HFFc6 (cell line): ENCODE measurements around the gene ANO4. TPM values are rescaled to one million over a fixed set of nuclear protein-coding genes. Genes with fewer than 3 reads are reported as not detected.
A peak's percentile ranks its signal among the peaks of the same experiment; 100 is the strongest.

Experiments
- DNase-seq: peaks from one replicate; pipeline ENCODE4 v3.0.0-alpha.2; 2018
- H3K27ac Mint-ChIP-seq: 2 replicates; pipeline ENCODE4 v1.8.0; 2020; ENCODE audit warnings: mild to moderate bottlenecking, mixed read lengths
- H3K27me3 Mint-ChIP-seq: 2 replicates; pipeline ENCODE4 v1.8.0; 2021; ENCODE audit warnings: mild to moderate bottlenecking, moderate library complexity, mixed read lengths; ENCODE audit not compliant: insufficient read depth
- H3K36me3 Mint-ChIP-seq: 2 replicates; pipeline ENCODE4 v1.8.0; 2021; ENCODE audit warnings: low read depth, mixed read lengths
- H3K4me1 Mint-ChIP-seq: 2 replicates; pipeline ENCODE4 v1.8.0; 2020; ENCODE audit warnings: low read depth, mixed read lengths
- H3K4me3 Mint-ChIP-seq: 2 replicates; pipeline ENCODE4 v1.8.0; 2020; ENCODE audit warnings: mild to moderate bottlenecking, moderate library complexity, mixed read lengths
- H3K9me3 Mint-ChIP-seq: 2 replicates; pipeline ENCODE4 v1.8.0; 2020; ENCODE audit warnings: mild to moderate bottlenecking, mixed read lengths
- CTCF ChIP-seq: fragments of 200-600 bp; sonication (generic); IDR thresholded peaks from 2 replicates; pipeline ENCODE4 v1.5.0; 2021; ENCODE audit warnings: antibody characterized with exemption, mild to moderate bottlenecking
- total RNA-seq, 6 experiments: library from RNA; stranded (reverse); fragmentation: NEBNext Ultra II Directional; extraction: Animal tissue kit (Norgen Biotek cat#: 25700); gene quantifications; 2 replicates in 1 of 6; 3 replicates in 5 of 6; pipeline ENCODE4 v1.2.3, GENCODE V29; 2021

The ANO4 gene
- total RNA-seq, 6 experiments from 2014 or later, result not detected

GRCh38 chr12:100868487-100868886, 73.9 kb downstream of the ANO4 start:
- H3K4me1 Mint-ChIP-seq, result no peaks in the 10 kb centered on the region
- TF ChIP-seq CTCF, result no peak
- no peak overlapping the region for H3K27ac Mint-ChIP-seq
- H3K27me3 Mint-ChIP-seq, result no peaks in the 10 kb centered on the region
- H3K9me3 Mint-ChIP-seq, result peaks cover 29% of the 10 kb centered on the region
- DNase-seq, result no peak
- no peak overlapping the region for H3K4me3 Mint-ChIP-seq
- no peaks in the 10 kb centered on the region for H3K36me3 Mint-ChIP-seq

GRCh38 chr12:100871195-100871734, 76.7 kb downstream of the ANO4 start:
- Mint-ChIP-seq H3K4me3 (no peak overlapping the region), H3K4me1 (no peaks in the 10 kb centered on the region), H3K36me3 (no peaks in the 10 kb centered on the region), H3K27me3 (no peaks in the 10 kb centered on the region), H3K27ac (no peak overlapping the region), H3K9me3 (peaks cover 31% of the 10 kb centered on the region)
- DNase-seq, result no peak
- TF ChIP-seq CTCF, result no peak

- no peaks in the 10 kb centered on the region for H3K4me1 Mint-ChIP-seq
- H3K27me3 Mint-ChIP-seq, result no peaks in the 10 kb centered on the region
- peaks cover 33% of the 10 kb centered on the region for H3K9me3 Mint-ChIP-seq
- no peak for TF ChIP-seq CTCF
- DNase-seq, result no peak
- H3K36me3 Mint-ChIP-seq, result no peaks in the 10 kb centered on the region
- H3K4me3 Mint-ChIP-seq, result no peak overlapping the region
- no peak overlapping the region for H3K27ac Mint-ChIP-seq
Observed at GRCh38 chr12:100875156-100875555, 80.6 kb downstream of the ANO4 start.

GRCh38 chr12:100875771-100876170, 81.2 kb downstream of the ANO4 start:
- Mint-ChIP-seq H3K9me3 (peaks cover 36% of the 10 kb centered on the region), H3K4me3 (no peak overlapping the region), H3K4me1 (no peaks in the 10 kb centered on the region), H3K27ac (no peak overlapping the region), H3K27me3 (no peaks in the 10 kb centered on the region), H3K36me3 (no peaks in the 10 kb centered on the region)
- DNase-seq, result no peak
- TF ChIP-seq CTCF, result no peak

GRCh38 chr12:100877776-100878175, 83.2 kb downstream of the ANO4 start:
- DNase-seq, result no peak
- peak; percentile 56 for TF ChIP-seq CTCF
- Mint-ChIP-seq H3K4me3 (no peak overlapping the region), H3K9me3 (peaks cover 33% of the 10 kb centered on the region), H3K27ac (no peak overlapping the region), H3K36me3 (no peaks in the 10 kb centered on the region), H3K27me3 (no peaks in the 10 kb centered on the region), H3K4me1 (no peaks in the 10 kb centered on the region)

GRCh38 chr12:100895192-100895591, 100.6 kb downstream of the ANO4 start:
- Mint-ChIP-seq H3K9me3 (peaks cover 27% of the 10 kb centered on the region), H3K4me1 (no peaks in the 10 kb centered on the region), H3K36me3 (peaks cover 4% of the 10 kb centered on the region; the same call in 1 of the 2 replicates), H3K4me3 (no peak overlapping the region), H3K27ac (no peak overlapping the region), H3K27me3 (no peaks in the 10 kb centered on the region)
- no peak for DNase-seq
- TF ChIP-seq CTCF, result no peak
